SK-N-SH (cell line): ENCODE data around the gene AMMECR1. TPM values are rescaled to one million over a fixed set of nuclear protein-coding genes. Genes with fewer than 3 reads are reported as not detected.

Experiments
- CTCF ChIA-PET: fragments of 300-600, 350-600 bp; formaldehyde crosslinking; extraction: SDS; loops from one replicate; lab custom pipeline; 2021; lab: Yijun Ruan, JAX
- POLR2A ChIA-PET: fragments of 350-600 bp; sonication (Branson Sonifier 250); formaldehyde crosslinking; extraction: SDS; loops from one replicate; lab custom pipeline; 2020; ENCODE audit warnings: antibody characterized with exemption, inconsistent platforms; lab: Yijun Ruan, JAX
- DNase-seq: peaks from one replicate; pipeline ENCODE4 v3.0.0; 2012
- H2AFZ ChIP-seq: fragments of 200-600 bp; sonication (generic); 2 replicates; pipeline ENCODE4 v1.8.1; 2016; ENCODE audit warnings: antibody characterized with exemption, mild to moderate bottlenecking, low read depth
- H3F3A ChIP-seq: fragments of 200-600 bp; sonication (generic); replicated peaks from 2 replicates; pipeline ENCODE3; 2016; ENCODE audit warnings: antibody characterized with exemption, mild to moderate bottlenecking; ENCODE audit not compliant: insufficient read depth
- H3K27ac ChIP-seq, 2 experiments: fragments of 200-500 bp in 1 of 2; fragments of 200-600 bp in 1 of 2; sonication (Bioruptor generic) in 1 of 2; sonication (generic), shearing (Covaris generic) in 1 of 2; 2 replicates each; pipeline versions ENCODE4 v1.5.1 to v1.6.1; 2014 to 2016; ENCODE audit warnings: low read depth in 2 of 2, inconsistent platforms in 1 of 2, low read length in 1 of 2, mild to moderate bottlenecking in 1 of 2, mixed read lengths in 1 of 2
- H3K27me3 ChIP-seq: fragments of 200-600 bp; sonication (generic), shearing (Covaris generic); 2 replicates; pipeline ENCODE4 v1.6.1; 2016; ENCODE audit warnings: mixed run types; ENCODE audit not compliant: insufficient read depth
- H3K36me3 ChIP-seq, 2 experiments: fragments of 200-500 bp in 1 of 2; fragments of 200-600 bp in 1 of 2; sonication (Bioruptor generic) in 1 of 2; sonication (generic) in 1 of 2; replicated peaks in 1 of 2; 2 replicates each; pipeline versions ENCODE3 to v1.5.1; 2014 to 2016; ENCODE audit warnings: low read length in 1 of 2, mild to moderate bottlenecking in 1 of 2; ENCODE audit not compliant: insufficient read depth in 2 of 2, control insufficient read depth in 1 of 2
- H3K4me1 ChIP-seq, 2 experiments: fragments of 200-500 bp in 1 of 2; fragments of 200-600 bp in 1 of 2; sonication (Bioruptor generic) in 1 of 2; sonication (generic), shearing (Covaris generic) in 1 of 2; 2 replicates each; pipeline versions ENCODE4 v1.5.1 to v1.6.1; 2014 to 2016; ENCODE audit warnings: low read depth in 1 of 2, low read length in 1 of 2, mixed run types in 1 of 2; ENCODE audit not compliant: insufficient read depth in 2 of 2, control insufficient read depth in 1 of 2
- H3K4me2 ChIP-seq: fragments of 200-600 bp; sonication (generic), shearing (Covaris generic); 2 replicates; pipeline ENCODE4 v1.6.1; 2017; ENCODE audit warnings: mixed run types
- H3K4me3 ChIP-seq, 2 experiments: fragments of 200-500 bp in 1 of 2; fragments of 200-600 bp in 1 of 2; sonication (Bioruptor generic) in 1 of 2; sonication (generic), shearing (Covaris generic) in 1 of 2; 2 replicates each; pipeline versions ENCODE4 v1.5.1 to v1.8.1; 2014 to 2016; ENCODE audit warnings: low read depth in 2 of 2, inconsistent platforms in 1 of 2, low read length in 1 of 2, mild to moderate bottlenecking in 1 of 2, mixed read lengths in 1 of 2, moderate library complexity in 1 of 2
- H3K79me2 ChIP-seq: fragments of 200-600 bp; sonication (generic); 2 replicates; pipeline ENCODE4 v1.8.1; 2017; ENCODE audit warnings: mild to moderate bottlenecking; ENCODE audit not compliant: insufficient read depth
- H3K9ac ChIP-seq: fragments of 200-600 bp; sonication (generic); 2 replicates; pipeline ENCODE4 v1.6.1; 2017; ENCODE audit warnings: mixed run types
- H3K9me2 ChIP-seq: fragments of 200-600 bp; sonication (generic); 2 replicates; pipeline ENCODE4 v1.6.1; 2017; ENCODE audit warnings: mixed run types
- H3K9me3 ChIP-seq: fragments of 200-600 bp; sonication (generic); 2 replicates; pipeline ENCODE4 v1.6.1; 2017; ENCODE audit warnings: mixed run types, mild to moderate bottlenecking, moderate library complexity
- H4K20me1 ChIP-seq: fragments of 200-600 bp; sonication (generic); 2 replicates; pipeline ENCODE4 v1.6.1; 2017; ENCODE audit warnings: mild to moderate bottlenecking, mixed run types; ENCODE audit not compliant: insufficient read depth
- ELF1 ChIP-seq: IDR thresholded peaks from 2 replicates; pipeline ENCODE4 v1.4.0; 2012
- EP300 ChIP-seq, 2 experiments: IDR thresholded peaks; 2 replicates each; pipeline versions ENCODE4 v1.4.0 to v1.6.1; 2012; ENCODE audit warnings: borderline replicate concordance in 1 of 2, low read depth in 1 of 2, low read length in 1 of 2
- EZH2phosphoT487 ChIP-seq: fragments of 200-600 bp; sonication (generic); IDR thresholded peaks from 2 replicates; pipeline ENCODE4 v1.6.1; 2017; ENCODE audit warnings: low read depth, mixed run types, mild to moderate bottlenecking, antibody characterized with exemption, moderate library complexity, borderline replicate concordance
- FOXM1 ChIP-seq: IDR thresholded peaks from 2 replicates; pipeline ENCODE4 v1.4.0; 2012; ENCODE audit warnings: low read depth, mild to moderate bottlenecking
- JUND ChIP-seq: IDR thresholded peaks from 2 replicates; pipeline ENCODE4 v1.4.0; 2012
- NFIC ChIP-seq: IDR thresholded peaks from 2 replicates; pipeline ENCODE4 v1.4.0; 2012; ENCODE audit warnings: borderline replicate concordance
- POLR2AphosphoS5 ChIP-seq: IDR thresholded peaks from 2 replicates; pipeline ENCODE4 v1.6.1; 2012; ENCODE audit warnings: low read depth, low read length
- RFX5 ChIP-seq: IDR thresholded peaks from 2 replicates; pipeline ENCODE4 v1.6.1; 2012; ENCODE audit warnings: mild to moderate bottlenecking, improper control_type of control experiment, low read length
- RXRA ChIP-seq: IDR thresholded peaks from 2 replicates; pipeline ENCODE4 v1.4.0; 2012; ENCODE audit warnings: low read depth, mild to moderate bottlenecking, borderline replicate concordance
- SMC3 ChIP-seq: IDR thresholded peaks from 2 replicates; pipeline ENCODE4 v1.6.1; 2012; ENCODE audit warnings: low read depth, low read length, improper control_type of control experiment
- YY1 ChIP-seq: IDR thresholded peaks from 2 replicates; pipeline ENCODE4 v1.4.0; 2012; ENCODE audit warnings: low read depth, mild to moderate bottlenecking
- WGBS: methylation state at CpG from one replicate; pipeline ENCODE4 v1.1.6; 2017; ENCODE audit warnings: low lambda C conversion rate; 5-methylcytosine and 5-hydroxymethylcytosine counted together
- polyA plus RNA-seq, 3 experiments: library from polyadenylated mRNA; depleted of rRNA; stranded (reverse); fragments of >200 nt; gene quantifications; 2 replicates each; pipeline ENCODE4 v1.2.3, GENCODE V29; 2012
- TF ChIP-seq, protein P1 (sequence below): IDR thresholded peaks from 2 replicates; pipeline ENCODE4; 2012
- TF ChIP-seq, protein P2 (sequence below): IDR thresholded peaks from 2 replicates; pipeline ENCODE4 v1.4.0; 2012; ENCODE audit warnings: low read depth, borderline replicate concordance
- TF ChIP-seq, protein P3 (sequence below): fragments of 200-600 bp; sonication (generic); IDR thresholded peaks from 2 replicates; pipeline ENCODE4 v1.6.1; 2017; ENCODE audit warnings: antibody characterized with exemption, mild to moderate bottlenecking, moderate library complexity
- TF ChIP-seq, protein P4 (sequence below): IDR thresholded peaks from 2 replicates; pipeline ENCODE4 v1.6.1; 2012; ENCODE audit warnings: mild to moderate bottlenecking, low read depth, low read length, moderate library complexity
- TF ChIP-seq, protein P5 (sequence below): IDR thresholded peaks from 2 replicates; pipeline ENCODE4 v1.4.0; 2012; ENCODE audit warnings: low read depth

AMMECR1 gene
- polyA plus RNA-seq, 1 of the 3 experiments (the other 2 are of a cell fraction), result 1.3 TPM

DNA sequence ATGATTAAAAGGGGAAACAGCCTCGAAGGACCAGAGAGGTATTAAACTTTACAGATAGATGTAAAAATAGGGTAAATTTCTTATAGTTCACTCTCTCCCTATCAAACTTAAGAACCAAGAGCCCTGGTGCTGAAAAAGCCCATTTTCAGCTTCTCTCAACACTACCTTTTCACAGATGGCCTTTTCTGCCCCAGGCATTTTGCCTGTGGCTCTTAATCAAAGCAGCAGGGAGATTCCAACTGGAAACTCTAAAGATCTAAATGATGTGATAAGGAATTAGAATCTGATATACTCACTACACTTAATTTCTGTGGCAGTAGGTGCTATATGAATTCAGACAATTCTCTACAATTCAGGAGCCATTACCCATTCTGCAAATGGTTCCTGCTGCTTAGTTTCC lies 60.0 kb downstream of the AMMECR1 start:
- no peak overlapping the region for H3K4me2 ChIP-seq
- DNase-seq, result no peak
- no peaks in the 10 kb centered on the region; the same call in 1 of the 2 replicates for H3K79me2 ChIP-seq
- H3K9ac ChIP-seq, result no peak overlapping the region
- no peaks in the 10 kb centered on the region for H3K27me3 ChIP-seq
- WGBS, result 41% methylated on average over 1 of the region's 1 CpG
- no peaks in the 10 kb centered on the region for H3K9me2 ChIP-seq
- no peak for TF ChIP-seq JUND
- TF ChIP-seq, protein P1, sequence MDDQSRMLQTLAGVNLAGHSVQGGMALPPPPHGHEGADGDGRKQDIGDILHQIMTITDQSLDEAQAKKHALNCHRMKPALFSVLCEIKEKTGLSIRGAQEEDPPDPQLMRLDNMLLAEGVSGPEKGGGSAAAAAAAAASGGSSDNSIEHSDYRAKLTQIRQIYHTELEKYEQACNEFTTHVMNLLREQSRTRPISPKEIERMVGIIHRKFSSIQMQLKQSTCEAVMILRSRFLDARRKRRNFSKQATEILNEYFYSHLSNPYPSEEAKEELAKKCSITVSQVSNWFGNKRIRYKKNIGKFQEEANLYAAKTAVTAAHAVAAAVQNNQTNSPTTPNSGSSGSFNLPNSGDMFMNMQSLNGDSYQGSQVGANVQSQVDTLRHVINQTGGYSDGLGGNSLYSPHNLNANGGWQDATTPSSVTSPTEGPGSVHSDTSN, result no peak
- no peak for TF ChIP-seq RFX5
- TF ChIP-seq SMC3, result no peak
- TF ChIP-seq FOXM1, result no peak
- TF ChIP-seq EZH2phosphoT487, result no peak
- no peak for TF ChIP-seq ELF1
- TF ChIP-seq, protein P2, sequence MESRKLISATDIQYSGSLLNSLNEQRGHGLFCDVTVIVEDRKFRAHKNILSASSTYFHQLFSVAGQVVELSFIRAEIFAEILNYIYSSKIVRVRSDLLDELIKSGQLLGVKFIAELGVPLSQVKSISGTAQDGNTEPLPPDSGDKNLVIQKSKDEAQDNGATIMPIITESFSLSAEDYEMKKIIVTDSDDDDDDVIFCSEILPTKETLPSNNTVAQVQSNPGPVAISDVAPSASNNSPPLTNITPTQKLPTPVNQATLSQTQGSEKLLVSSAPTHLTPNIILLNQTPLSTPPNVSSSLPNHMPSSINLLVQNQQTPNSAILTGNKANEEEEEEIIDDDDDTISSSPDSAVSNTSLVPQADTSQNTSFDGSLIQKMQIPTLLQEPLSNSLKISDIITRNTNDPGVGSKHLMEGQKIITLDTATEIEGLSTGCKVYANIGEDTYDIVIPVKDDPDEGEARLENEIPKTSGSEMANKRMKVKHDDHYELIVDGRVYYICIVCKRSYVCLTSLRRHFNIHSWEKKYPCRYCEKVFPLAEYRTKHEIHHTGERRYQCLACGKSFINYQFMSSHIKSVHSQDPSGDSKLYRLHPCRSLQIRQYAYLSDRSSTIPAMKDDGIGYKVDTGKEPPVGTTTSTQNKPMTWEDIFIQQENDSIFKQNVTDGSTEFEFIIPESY, result no peak
- no peak for TF ChIP-seq YY1
- TF ChIP-seq POLR2AphosphoS5, result no peak
- no peak for TF ChIP-seq NFIC
- TF ChIP-seq, protein P3, sequence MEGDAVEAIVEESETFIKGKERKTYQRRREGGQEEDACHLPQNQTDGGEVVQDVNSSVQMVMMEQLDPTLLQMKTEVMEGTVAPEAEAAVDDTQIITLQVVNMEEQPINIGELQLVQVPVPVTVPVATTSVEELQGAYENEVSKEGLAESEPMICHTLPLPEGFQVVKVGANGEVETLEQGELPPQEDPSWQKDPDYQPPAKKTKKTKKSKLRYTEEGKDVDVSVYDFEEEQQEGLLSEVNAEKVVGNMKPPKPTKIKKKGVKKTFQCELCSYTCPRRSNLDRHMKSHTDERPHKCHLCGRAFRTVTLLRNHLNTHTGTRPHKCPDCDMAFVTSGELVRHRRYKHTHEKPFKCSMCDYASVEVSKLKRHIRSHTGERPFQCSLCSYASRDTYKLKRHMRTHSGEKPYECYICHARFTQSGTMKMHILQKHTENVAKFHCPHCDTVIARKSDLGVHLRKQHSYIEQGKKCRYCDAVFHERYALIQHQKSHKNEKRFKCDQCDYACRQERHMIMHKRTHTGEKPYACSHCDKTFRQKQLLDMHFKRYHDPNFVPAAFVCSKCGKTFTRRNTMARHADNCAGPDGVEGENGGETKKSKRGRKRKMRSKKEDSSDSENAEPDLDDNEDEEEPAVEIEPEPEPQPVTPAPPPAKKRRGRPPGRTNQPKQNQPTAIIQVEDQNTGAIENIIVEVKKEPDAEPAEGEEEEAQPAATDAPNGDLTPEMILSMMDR, result no peak
- no peak for TF ChIP-seq EP300 (IDR thresholded peaks at IDR 0.05; ENCODE audit: borderline replicate concordance in 1 of 2, low read depth in 1 of 2, low read length in 1 of 2)
- no peak for TF ChIP-seq RXRA
- TF ChIP-seq, protein P4, sequence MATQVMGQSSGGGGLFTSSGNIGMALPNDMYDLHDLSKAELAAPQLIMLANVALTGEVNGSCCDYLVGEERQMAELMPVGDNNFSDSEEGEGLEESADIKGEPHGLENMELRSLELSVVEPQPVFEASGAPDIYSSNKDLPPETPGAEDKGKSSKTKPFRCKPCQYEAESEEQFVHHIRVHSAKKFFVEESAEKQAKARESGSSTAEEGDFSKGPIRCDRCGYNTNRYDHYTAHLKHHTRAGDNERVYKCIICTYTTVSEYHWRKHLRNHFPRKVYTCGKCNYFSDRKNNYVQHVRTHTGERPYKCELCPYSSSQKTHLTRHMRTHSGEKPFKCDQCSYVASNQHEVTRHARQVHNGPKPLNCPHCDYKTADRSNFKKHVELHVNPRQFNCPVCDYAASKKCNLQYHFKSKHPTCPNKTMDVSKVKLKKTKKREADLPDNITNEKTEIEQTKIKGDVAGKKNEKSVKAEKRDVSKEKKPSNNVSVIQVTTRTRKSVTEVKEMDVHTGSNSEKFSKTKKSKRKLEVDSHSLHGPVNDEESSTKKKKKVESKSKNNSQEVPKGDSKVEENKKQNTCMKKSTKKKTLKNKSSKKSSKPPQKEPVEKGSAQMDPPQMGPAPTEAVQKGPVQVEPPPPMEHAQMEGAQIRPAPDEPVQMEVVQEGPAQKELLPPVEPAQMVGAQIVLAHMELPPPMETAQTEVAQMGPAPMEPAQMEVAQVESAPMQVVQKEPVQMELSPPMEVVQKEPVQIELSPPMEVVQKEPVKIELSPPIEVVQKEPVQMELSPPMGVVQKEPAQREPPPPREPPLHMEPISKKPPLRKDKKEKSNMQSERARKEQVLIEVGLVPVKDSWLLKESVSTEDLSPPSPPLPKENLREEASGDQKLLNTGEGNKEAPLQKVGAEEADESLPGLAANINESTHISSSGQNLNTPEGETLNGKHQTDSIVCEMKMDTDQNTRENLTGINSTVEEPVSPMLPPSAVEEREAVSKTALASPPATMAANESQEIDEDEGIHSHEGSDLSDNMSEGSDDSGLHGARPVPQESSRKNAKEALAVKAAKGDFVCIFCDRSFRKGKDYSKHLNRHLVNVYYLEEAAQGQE, result no peak
- TF ChIP-seq, protein P5, sequence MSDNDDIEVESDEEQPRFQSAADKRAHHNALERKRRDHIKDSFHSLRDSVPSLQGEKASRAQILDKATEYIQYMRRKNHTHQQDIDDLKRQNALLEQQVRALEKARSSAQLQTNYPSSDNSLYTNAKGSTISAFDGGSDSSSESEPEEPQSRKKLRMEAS, result no peak
- H3K9me3 ChIP-seq, result no peaks in the 10 kb centered on the region
- ChIA-PET POLR2A (no interaction called here), CTCF (no interaction called here)
- H3K4me1 ChIP-seq, result no peaks in the 10 kb centered on the region; a peak in 1 of 4 replicates
- H3F3A ChIP-seq, result no peaks in the 10 kb centered on the region
- no peak overlapping the region for H2AFZ ChIP-seq
- H3K36me3 ChIP-seq, result no peaks in the 10 kb centered on the region
- no peaks in the 10 kb centered on the region for H4K20me1 ChIP-seq
- no peak overlapping the region for H3K27ac ChIP-seq
- no peak overlapping the region for H3K4me3 ChIP-seq
